CD4-positive, CD25-positive, alpha-beta regulatory T cell (primary cell): ENCODE data around the gene CNOT8. TPM values are rescaled to one million over a fixed set of nuclear protein-coding genes. Genes with fewer than 3 reads are reported as not detected.

Experiments
- ATAC-seq, 2 donors: fragments of 150-1000 bp; cut with Tn5 transposase; one replicate each; pipeline ENCODE4 v1.10.0; 2021; ENCODE audit warnings: low read depth in 2 of 2, moderate number of reproducible peaks in 2 of 2, moderate library complexity in 1 of 2
- DNase-seq, 3 donors: peaks; one replicate each; pipeline versions ENCODE4 v3.0.0 to v3.0.0-alpha.2; 2012 to 2022; ENCODE audit warnings: mixed read lengths in 1 of 3
- H3K27ac ChIP-seq: one replicate; pipeline ENCODE4 v1.7.0; 2013; ENCODE audit warnings: mild to moderate bottlenecking, low read length; ENCODE audit not compliant: insufficient read depth, poor library complexity, severe bottlenecking
- H3K27me3 ChIP-seq: one replicate; pipeline ENCODE4 v1.7.0; 2013; ENCODE audit warnings: low read length; ENCODE audit not compliant: control insufficient read depth, insufficient read depth
- H3K36me3 ChIP-seq: one replicate; pipeline ENCODE4 v1.7.0; 2013; ENCODE audit warnings: mild to moderate bottlenecking, low read length, moderate library complexity; ENCODE audit not compliant: control insufficient read depth, insufficient read depth
- H3K4me1 ChIP-seq: 2 replicates; pipeline ENCODE4 v1.7.0; 2013; ENCODE audit warnings: mild to moderate bottlenecking, low read length; ENCODE audit not compliant: insufficient read depth, control insufficient read depth, poor library complexity, severe bottlenecking
- H3K4me3 ChIP-seq: one replicate; pipeline ENCODE4 v1.7.0; 2013; ENCODE audit warnings: low read depth, mild to moderate bottlenecking, low read length, moderate library complexity
- H3K9me3 ChIP-seq, 2 experiments: 1 replicate in 1 of 2; 2 replicates in 1 of 2; pipeline ENCODE4 v1.7.0; 2013; ENCODE audit warnings: low read length in 2 of 2, mild to moderate bottlenecking in 1 of 2, moderate library complexity in 1 of 2; ENCODE audit not compliant: control insufficient read depth in 2 of 2
- H3K27ac Mint-ChIP-seq, 3 donors: one replicate each; pipeline ENCODE4 v1.8.0; 2020 to 2022; ENCODE audit warnings: mild to moderate bottlenecking in 3 of 3, mixed read lengths in 3 of 3, moderate library complexity in 2 of 3
- H3K27me3 Mint-ChIP-seq: one replicate; pipeline ENCODE4 v1.8.0; 2022; ENCODE audit warnings: mild to moderate bottlenecking, mixed read lengths
- H3K36me3 Mint-ChIP-seq: one replicate; pipeline ENCODE4 v1.8.0; 2020; ENCODE audit warnings: mixed read lengths
- H3K4me1 Mint-ChIP-seq, 4 donors: one replicate each; pipeline ENCODE4 v1.8.0; 2020 to 2022; ENCODE audit warnings: mixed read lengths in 4 of 4, mild to moderate bottlenecking in 1 of 4
- H3K4me3 Mint-ChIP-seq, 4 donors: one replicate each; pipeline ENCODE4 v1.8.0; 2020 to 2022; ENCODE audit warnings: mild to moderate bottlenecking in 4 of 4, mixed read lengths in 4 of 4, moderate library complexity in 3 of 4
- H3K9me3 Mint-ChIP-seq, 7 donors: one replicate each; pipeline ENCODE4 v1.8.0; 2020 to 2022; ENCODE audit warnings: mixed read lengths in 7 of 7, mild to moderate bottlenecking in 3 of 7, moderate library complexity in 2 of 7
- polyA plus RNA-seq, 4 donors: library from polyadenylated mRNA; unstranded; fragments of 300-500 nt; fragmentation: Illumina TruSeq; gene quantifications; one replicate each; pipeline ENCODE4 v1.2.3, GENCODE V29; 2021
- total RNA-seq: library from RNA; stranded (reverse); gene quantifications from one replicate; pipeline ENCODE4 v1.2.3, GENCODE V29; 2022

Gene CNOT8
- total and polyA plus RNA-seq, 5 donors from 2014 or later = 121 to 199 (median 184) TPM

GRCh38 chr5:154849791-154850201 is 8.6 kb upstream of the CNOT8 start:
- no peaks in the 10 kb centered on the region for H3K36me3 Mint-ChIP-seq
- H3K27me3 ChIP-seq = no peaks in the 10 kb centered on the region
- no peak overlapping the region for H3K4me3 Mint-ChIP-seq
- H3K4me1 Mint-ChIP-seq = peaks cover 0 to 7% (median 0%) of the 10 kb centered on the region in 4 donors
- H3K9me3 Mint-ChIP-seq = no peaks in the 10 kb centered on the region
- no peaks in the 10 kb centered on the region for H3K4me1 ChIP-seq
- no peak for ATAC-seq
- H3K4me3 ChIP-seq = no peak overlapping the region
- H3K27ac ChIP-seq = no peak overlapping the region
- no peaks in the 10 kb centered on the region for H3K9me3 ChIP-seq
- H3K27ac Mint-ChIP-seq = peak overlapping the region in 1 of 3 donors; percentile 12
- DNase-seq = no peak
- H3K27me3 Mint-ChIP-seq = no peaks in the 10 kb centered on the region
- H3K36me3 ChIP-seq = no peaks in the 10 kb centered on the region

- Mint-ChIP-seq H3K27me3 (no peaks in the 10 kb centered on the region), H3K9me3 (no peaks in the 10 kb centered on the region), H3K36me3 (no peaks in the 10 kb centered on the region), H3K4me3 (peak within 1 kb of the TSS in 2 of 4 donors; percentile 46 to 66), H3K4me1 (peaks cover 0 to 7% (median 0%) of the 10 kb centered on the region in 4 donors), H3K27ac (peak within 1 kb of the TSS in 2 of 3 donors; percentile 12 to 78)
- no peak within 1 kb of the TSS for H3K4me3 ChIP-seq
- H3K9me3 ChIP-seq = no peaks in the 10 kb centered on the region
- no peaks in the 10 kb centered on the region for H3K27me3 ChIP-seq
- H3K4me1 ChIP-seq = no peaks in the 10 kb centered on the region
- H3K36me3 ChIP-seq = no peaks in the 10 kb centered on the region
- DNase-seq = no peak
- ATAC-seq = no peak
- H3K27ac ChIP-seq = no peak within 1 kb of the TSS
Observed at GRCh38 chr5:154850255-154851062, 8.0 kb upstream of the CNOT8 start, which contains the start of gene FAXDC2. Gene FAXDC2, minus strand, starts transcription at chr5:154850603. Its CDS starts 12,425 bp downstream, at chr5:154838178.

GRCh38 chr5:154851351-154851750 is 7.1 kb upstream of the CNOT8 start:
- ATAC-seq (no peak), DNase-seq (no peak)
- Mint-ChIP-seq H3K9me3 (no peaks in the 10 kb centered on the region), H3K36me3 (no peaks in the 10 kb centered on the region), H3K4me1 (peaks cover 0 to 7% (median 0%) of the 10 kb centered on the region in 4 donors), H3K27ac (no peak overlapping the region), H3K4me3 (peak overlapping the region in 1 of 4 donors; percentile 66), H3K27me3 (no peaks in the 10 kb centered on the region)
- Histone ChIP-seq H3K9me3 (no peaks in the 10 kb centered on the region), H3K4me1 (no peaks in the 10 kb centered on the region), H3K36me3 (no peaks in the 10 kb centered on the region), H3K27ac (no peak overlapping the region), H3K4me3 (no peak overlapping the region), H3K27me3 (no peaks in the 10 kb centered on the region)

- Mint-ChIP-seq H3K4me1 (peaks cover 17 to 40% (median 30%) of the 10 kb centered on the region in 4 donors), H3K9me3 (no peaks in the 10 kb centered on the region), H3K27ac (peak overlapping the region; percentile 97 to 100 (median 98)), H3K4me3 (peak overlapping the region; percentile 92 to 96 (median 94)), H3K27me3 (no peaks in the 10 kb centered on the region), H3K36me3 (peaks cover 8% of the 10 kb centered on the region)
- ATAC-seq (peak; percentile 47 to 52), DNase-seq (peak; percentile 86 to 90 (median 87))
- Histone ChIP-seq H3K4me3 (peak overlapping the region; percentile 82), H3K27me3 (no peaks in the 10 kb centered on the region), H3K27ac (peak overlapping the region; percentile 99), H3K36me3 (peaks cover 3% of the 10 kb centered on the region), H3K9me3 (no peaks in the 10 kb centered on the region), H3K4me1 (peaks cover 47% of the 10 kb centered on the region)
Observed at GRCh38 chr5:154857530-154858296, 714 bp upstream of the CNOT8 start.

GRCh38 chr5:154858972-154859871 is 795 bp downstream of the CNOT8 start:
- H3K27ac Mint-ChIP-seq = peak overlapping the region; percentile 97 to 100 (median 98)
- no peak for ATAC-seq
- H3K4me3 Mint-ChIP-seq = peak overlapping the region; percentile 92 to 96 (median 94)
- DNase-seq = peak in 2 of 3 donors; percentile 47 to 66
- Histone ChIP-seq H3K9me3 (no peaks in the 10 kb centered on the region), H3K4me1 (peaks cover 54% of the 10 kb centered on the region), H3K4me3 (peak overlapping the region; percentile 97), H3K36me3 (peaks cover 9% of the 10 kb centered on the region), H3K27me3 (no peaks in the 10 kb centered on the region), H3K27ac (peak overlapping the region; percentile 99)
- no peaks in the 10 kb centered on the region for H3K27me3 Mint-ChIP-seq
- peaks cover 15% of the 10 kb centered on the region for H3K36me3 Mint-ChIP-seq
- peaks cover 19 to 52% (median 40%) of the 10 kb centered on the region in 4 donors for H3K4me1 Mint-ChIP-seq
- no peaks in the 10 kb centered on the region for H3K9me3 Mint-ChIP-seq

GRCh38 chr5:154860123-154860522 is 1.7 kb downstream of the CNOT8 start:
- peak overlapping the region; percentile 97 for H3K4me3 ChIP-seq
- Mint-ChIP-seq H3K36me3 (peaks cover 18% of the 10 kb centered on the region), H3K27me3 (no peaks in the 10 kb centered on the region)

GRCh38 chr5:154860765-154861164 is 2.3 kb downstream of the CNOT8 start:
- Mint-ChIP-seq H3K27me3 (no peaks in the 10 kb centered on the region), H3K4me3 (peak overlapping the region; percentile 92 to 96 (median 94)), H3K36me3 (peaks cover 25% of the 10 kb centered on the region), H3K9me3 (no peaks in the 10 kb centered on the region), H3K4me1 (peaks cover 22 to 64% (median 47%) of the 10 kb centered on the region in 4 donors), H3K27ac (peak overlapping the region; percentile 72 to 100 (median 98))
- peaks cover 23% of the 10 kb centered on the region for H3K36me3 ChIP-seq
- H3K27ac ChIP-seq = peak overlapping the region; percentile 99
- H3K4me1 ChIP-seq = peaks cover 54% of the 10 kb centered on the region
- DNase-seq (peak in 1 of 3 donors; percentile 27), ATAC-seq (no peak)
- no peaks in the 10 kb centered on the region for H3K27me3 ChIP-seq
- peak overlapping the region; percentile 97 for H3K4me3 ChIP-seq
- H3K9me3 ChIP-seq = no peaks in the 10 kb centered on the region

More at GRCh38 chr5:154860123-154860522, 1.7 kb downstream of the CNOT8 start:
- Histone ChIP-seq H3K27ac (peak overlapping the region; percentile 99), H3K4me1 (peaks cover 54% of the 10 kb centered on the region), H3K9me3 (no peaks in the 10 kb centered on the region), H3K27me3 (no peaks in the 10 kb centered on the region), H3K36me3 (peaks cover 17% of the 10 kb centered on the region)
- DNase-seq (peak in 1 of 3 donors; percentile 25), ATAC-seq (no peak)
- Mint-ChIP-seq H3K4me3 (peak overlapping the region; percentile 92 to 96 (median 94)), H3K9me3 (no peaks in the 10 kb centered on the region), H3K4me1 (peaks cover 22 to 58% (median 44%) of the 10 kb centered on the region in 4 donors), H3K27ac (peak overlapping the region; percentile 72 to 100 (median 98))
